H1 (cell line): Measurements from ENCODE around the gene PRUNE1. TPM values are rescaled to one million over a fixed set of nuclear protein-coding genes. Genes with fewer than 3 reads are reported as not detected.
A peak's percentile ranks its signal among the peaks of the same experiment; 100 is the strongest.

Experiments
- ASH2L ChIP-seq: fragments of 200-600, 300-600 bp; sonication (generic); IDR thresholded peaks from one replicate; pipeline ENCODE4 v1.7.1; 2017; ENCODE audit warnings: low read length
- BACH1 ChIP-seq: IDR thresholded peaks from 2 replicates; pipeline ENCODE4 v1.6.1; 2012; ENCODE audit warnings: low read length, improper control_type of control experiment
- CHD1 ChIP-seq: IDR thresholded peaks from 2 replicates; pipeline ENCODE4 v1.6.1; 2012; ENCODE audit warnings: low read depth, low read length, improper control_type of control experiment
- E2F6 ChIP-seq: IDR thresholded peaks from 2 replicates; pipeline ENCODE4 v1.6.1; 2012; ENCODE audit warnings: inconsistent platforms
- EZH2 ChIP-seq: fragments of 200-600 bp; sonication (generic); IDR thresholded peaks from 2 replicates; pipeline ENCODE4 v1.7.1; 2012; ENCODE audit warnings: low read depth, mild to moderate bottlenecking, moderate library complexity, low read length, inconsistent platforms; ENCODE audit not compliant: severe bottlenecking
- HDAC2 ChIP-seq, 2 experiments: fragments of 300-600 bp in 1 of 2; sonication (generic) in 1 of 2; IDR thresholded peaks; 2 replicates each; pipeline ENCODE4 v1.6.1; 2011 to 2012; ENCODE audit warnings: low read depth in 2 of 2, low read length in 2 of 2, mild to moderate bottlenecking in 2 of 2, moderate library complexity in 2 of 2, borderline replicate concordance in 1 of 2, inconsistent platforms in 1 of 2
- HDAC6 ChIP-seq: IDR thresholded peaks from one replicate; pipeline ENCODE4 v1.7.1; 2012; ENCODE audit warnings: low read depth, mild to moderate bottlenecking, inconsistent platforms, low read length, moderate library complexity
- JUND ChIP-seq: IDR thresholded peaks from 2 replicates; pipeline ENCODE4 v1.6.1; 2011; ENCODE audit warnings: mild to moderate bottlenecking, improper control_type of control experiment, low read length
- KDM4A ChIP-seq: IDR thresholded peaks from one replicate; pipeline ENCODE4 v1.7.1; 2012; ENCODE audit warnings: low read depth, mild to moderate bottlenecking, moderate library complexity, low read length, inconsistent platforms; ENCODE audit not compliant: severe bottlenecking
- MAX ChIP-seq: IDR thresholded peaks from 2 replicates; pipeline ENCODE4 v1.6.1; 2012; ENCODE audit warnings: inconsistent platforms
- POLR2A ChIP-seq, 2 experiments: IDR thresholded peaks; 1 replicate in 1 of 2; 2 replicates in 1 of 2; pipeline ENCODE4 v1.6.1; 2011; ENCODE audit warnings: low read depth in 2 of 2, low read length in 2 of 2, mild to moderate bottlenecking in 2 of 2; ENCODE audit errors: control extremely low read depth in 1 of 2
- POLR2AphosphoS5 ChIP-seq: IDR thresholded peaks from 2 replicates; pipeline ENCODE4 v1.6.1; 2011; ENCODE audit warnings: low read depth, low read length
- RBBP5 ChIP-seq: IDR thresholded peaks from 2 replicates; pipeline ENCODE4 v1.7.1; 2012; ENCODE audit warnings: low read depth, mild to moderate bottlenecking, inconsistent platforms, low read length, moderate library complexity, borderline replicate concordance
- RFX5 ChIP-seq: IDR thresholded peaks from 2 replicates; pipeline ENCODE4 v1.6.1; 2011; ENCODE audit warnings: low read depth, low read length, improper control_type of control experiment, borderline replicate concordance
- SIN3A ChIP-seq, 2 experiments: IDR thresholded peaks in 1 of 2; conservative IDR thresholded peaks in 1 of 2; 2 replicates each; pipeline ENCODE4 v1.6.1; 2011 to 2012; ENCODE audit warnings: low read length in 2 of 2, improper control_type of control experiment in 1 of 2, low read depth in 1 of 2, mild to moderate bottlenecking in 1 of 2
- SIRT6 ChIP-seq: IDR thresholded peaks from one replicate; pipeline ENCODE4 v1.7.1; 2012; ENCODE audit warnings: low read length, inconsistent platforms
- SIX5 ChIP-seq: IDR thresholded peaks from 2 replicates; pipeline ENCODE4 v1.6.1; 2011; ENCODE audit warnings: mild to moderate bottlenecking, low read depth, low read length
- SP4 ChIP-seq: IDR thresholded peaks from 2 replicates; pipeline ENCODE4 v1.6.1; 2012; ENCODE audit warnings: low read length, inconsistent platforms
- TAF7 ChIP-seq: optimal IDR thresholded peaks from 2 replicates; pipeline ENCODE3; 2011; ENCODE audit warnings: low read depth, mild to moderate bottlenecking, inconsistent platforms, low read length, moderate library complexity, borderline replicate concordance
- TBP ChIP-seq: IDR thresholded peaks from 2 replicates; pipeline ENCODE4 v1.6.1; 2011; ENCODE audit warnings: low read depth, low read length, improper control_type of control experiment
- YY1 ChIP-seq: IDR thresholded peaks from 2 replicates; pipeline ENCODE4 v1.6.1; 2011; ENCODE audit warnings: low read depth, mild to moderate bottlenecking, low read length
- polyA plus RNA-seq, 7 experiments: library from polyadenylated mRNA; depleted of rRNA in 3 of 7; stranded (reverse) in 5 of 7; unstranded in 2 of 7; fragments of >200 nt in 5 of 7; fragments of 200-250 nt in 2 of 7; gene quantifications; 1 replicate in 5 of 7; 2 replicates in 1 of 7; 4 replicates in 1 of 7; pipeline versions ENCODE4 v1.2.1 to v1.2.3, GENCODE V29; 2011 to 2013; ENCODE audit warnings: missing spikeins in 2 of 7, mixed read lengths in 2 of 7
- total RNA-seq: library from RNA; stranded (reverse); fragmentation: NEBNext Ultra II Directional; extraction: Animal tissue kit (Norgen Biotek cat#: 25700); gene quantifications from 2 replicates; pipeline ENCODE4 v1.2.1, GENCODE V29; 2021

PRUNE1 gene
- total and polyA plus RNA-seq, 2 of the 8 experiments (the other 6 are each of a cell fraction or from before 2014, with no cell fraction given), result 32.8 to 54.2 TPM

GRCh38 chr1:151047925-151048644 is 39.8 kb downstream of the PRUNE1 start (continued):
- TF ChIP-seq E2F6, result peak; percentile 76
- TF ChIP-seq SIRT6, result no peak
- no peak for TF ChIP-seq SP4
- TF ChIP-seq CHD1, result no peak
- 0 out of 2 replicates have a peak, but pooled peaks have one; percentile 16 for TF ChIP-seq TBP
- TF ChIP-seq EZH2, result no peak
- peak; percentile 92 for TF ChIP-seq ASH2L
- no peak for TF ChIP-seq HDAC6
- no peak; the same call in 1 of the 2 replicates for TF ChIP-seq RBBP5
- peak; percentile 89 for TF ChIP-seq YY1
- TF ChIP-seq SIN3A (conservative IDR thresholded peaks at IDR 0.05 in 1 of 2, IDR thresholded peaks at IDR 0.05 in 1 of 2; ENCODE audit: low read depth in 1 of 2, low read length in 2 of 2), result peak; percentile 63 to 69; a peak in 2 of 4 replicates
- TF ChIP-seq HDAC2 (IDR thresholded peaks at IDR 0.05; ENCODE audit: borderline replicate concordance in 1 of 2, low read depth in 2 of 2, low read length in 2 of 2), result 0 out of 4 replicates have a peak, but pooled peaks of 1 of the 2 experiments have one; percentile 40
- TF ChIP-seq KDM4A, result peak; percentile 90
- no peak for TF ChIP-seq JUND
- TF ChIP-seq POLR2A (IDR thresholded peaks at IDR 0.05; ENCODE audit: control extremely low read depth in 1 of 2, low read depth in 2 of 2, low read length in 2 of 2), result peak; percentile 53 to 79
- peak; percentile 71 for TF ChIP-seq POLR2AphosphoS5
- TF ChIP-seq TAF7, result peak; percentile 68
- no peak for TF ChIP-seq SIX5
- TF ChIP-seq MAX, result peak; percentile 59
- no peak for TF ChIP-seq RFX5
- no peak for TF ChIP-seq BACH1
